GM06990 (cell line): ENCODE results near the gene DOCK7.

Experiments used
- DNase-seq: peaks from one replicate; pipeline ENCODE4 v3.0.0-alpha.2; 2011; ENCODE audit not compliant: insufficient read length; ENCODE audit errors: extremely low read depth
- H3K27me3 ChIP-seq: replicated peaks from 2 replicates; pipeline ENCODE4 v1.6.0; 2011; ENCODE audit warnings: low read length; ENCODE audit not compliant: control insufficient read depth, insufficient read depth
- H3K36me3 ChIP-seq: 2 replicates; pipeline ENCODE4 v1.5.1; 2011; ENCODE audit warnings: low read length; ENCODE audit not compliant: control insufficient read depth, insufficient read depth
- H3K4me3 ChIP-seq: replicated peaks from 2 replicates; pipeline ENCODE4 v1.5.1; 2011; ENCODE audit warnings: low read depth, mild to moderate bottlenecking, control low read depth, low read length
- TF ChIP-seq, protein P1 (sequence below): IDR thresholded peaks from 2 replicates; pipeline ENCODE4 v1.5.1; 2011; ENCODE audit warnings: low read length, control low read depth, mild to moderate bottlenecking, inconsistent platforms; ENCODE audit not compliant: insufficient read depth, poor library complexity, severe bottlenecking

The DOCK7 gene

DNA sequence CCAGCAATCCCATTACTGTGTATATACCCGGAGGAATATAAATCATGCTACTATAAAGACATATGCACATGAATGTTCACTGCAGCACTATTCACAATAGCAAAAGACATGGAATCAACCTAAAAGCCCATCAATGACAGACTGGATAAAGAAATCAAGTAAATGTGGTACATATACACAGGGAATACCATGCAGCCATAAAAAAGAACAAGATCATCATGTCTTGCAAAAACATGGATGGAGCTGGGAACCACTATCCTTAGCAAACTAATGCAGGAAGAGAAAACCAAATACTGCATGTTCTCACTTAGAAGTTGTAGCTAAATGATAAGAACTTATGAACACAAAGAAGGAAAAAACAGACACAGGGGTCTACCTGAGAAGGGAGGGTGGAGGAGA, 97.2 kb downstream of the DOCK7 start:
- no peaks in the 10 kb centered on the region for H3K36me3 ChIP-seq
- no peaks in the 10 kb centered on the region for H3K27me3 ChIP-seq
- no peak overlapping the region for H3K4me3 ChIP-seq
- DNase-seq = no peak
- TF ChIP-seq, protein P1, sequence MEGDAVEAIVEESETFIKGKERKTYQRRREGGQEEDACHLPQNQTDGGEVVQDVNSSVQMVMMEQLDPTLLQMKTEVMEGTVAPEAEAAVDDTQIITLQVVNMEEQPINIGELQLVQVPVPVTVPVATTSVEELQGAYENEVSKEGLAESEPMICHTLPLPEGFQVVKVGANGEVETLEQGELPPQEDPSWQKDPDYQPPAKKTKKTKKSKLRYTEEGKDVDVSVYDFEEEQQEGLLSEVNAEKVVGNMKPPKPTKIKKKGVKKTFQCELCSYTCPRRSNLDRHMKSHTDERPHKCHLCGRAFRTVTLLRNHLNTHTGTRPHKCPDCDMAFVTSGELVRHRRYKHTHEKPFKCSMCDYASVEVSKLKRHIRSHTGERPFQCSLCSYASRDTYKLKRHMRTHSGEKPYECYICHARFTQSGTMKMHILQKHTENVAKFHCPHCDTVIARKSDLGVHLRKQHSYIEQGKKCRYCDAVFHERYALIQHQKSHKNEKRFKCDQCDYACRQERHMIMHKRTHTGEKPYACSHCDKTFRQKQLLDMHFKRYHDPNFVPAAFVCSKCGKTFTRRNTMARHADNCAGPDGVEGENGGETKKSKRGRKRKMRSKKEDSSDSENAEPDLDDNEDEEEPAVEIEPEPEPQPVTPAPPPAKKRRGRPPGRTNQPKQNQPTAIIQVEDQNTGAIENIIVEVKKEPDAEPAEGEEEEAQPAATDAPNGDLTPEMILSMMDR = no peak

DNA sequence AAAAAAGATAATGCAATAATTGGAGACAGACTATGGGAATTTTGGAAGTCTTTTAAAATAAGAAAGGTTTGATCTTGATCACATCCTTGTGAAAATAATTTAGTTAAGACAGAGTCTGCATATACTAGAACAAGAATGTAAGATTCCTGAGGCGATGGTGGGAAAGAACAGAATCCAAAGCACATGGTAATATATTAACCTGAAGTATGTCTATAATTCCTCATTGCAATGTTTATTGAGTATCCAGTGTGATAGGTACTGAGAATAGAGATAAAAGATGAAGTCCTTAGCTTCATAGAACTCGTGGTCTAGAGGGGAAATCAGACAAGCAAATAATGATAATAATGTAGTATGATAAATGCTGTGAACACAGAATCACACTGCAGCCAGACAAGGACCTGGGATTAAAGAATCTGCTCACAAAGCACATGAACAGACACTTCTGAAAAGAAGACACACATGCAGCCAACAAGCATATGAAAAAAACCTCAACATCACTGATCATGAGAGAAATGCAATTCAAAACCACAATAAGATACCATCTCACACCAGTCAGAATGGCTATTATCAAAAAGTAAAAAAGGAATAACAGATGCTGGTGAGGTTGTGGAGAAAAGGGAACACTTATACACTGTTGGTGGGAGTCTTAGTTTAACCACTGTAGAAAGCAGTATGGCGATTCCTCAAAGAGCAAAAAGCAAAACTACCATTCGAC, 97.8 kb downstream of the DOCK7 start:
- no peak overlapping the region for H3K4me3 ChIP-seq
- TF ChIP-seq, protein P1 = no peak
- no peak for DNase-seq
- no peaks in the 10 kb centered on the region for H3K36me3 ChIP-seq
- no peaks in the 10 kb centered on the region for H3K27me3 ChIP-seq

DNA sequence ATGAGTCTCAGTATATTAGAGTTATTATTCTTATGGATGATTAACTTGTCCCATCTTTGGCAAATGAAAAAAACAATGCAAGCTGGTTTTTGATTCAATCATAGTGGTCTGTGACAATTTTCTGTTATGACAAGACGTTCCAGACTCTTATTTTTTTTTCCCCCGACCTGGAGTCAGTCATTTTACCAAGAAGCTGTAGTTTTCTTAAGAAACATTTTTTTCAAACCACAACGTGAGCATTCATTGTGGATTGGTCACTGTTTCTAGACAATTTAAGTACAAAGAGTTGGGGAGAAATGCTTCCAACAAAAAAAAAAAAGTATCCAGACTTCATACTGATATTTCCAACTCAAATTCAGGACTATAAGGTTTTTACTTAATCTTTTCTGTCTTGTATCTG, 98.9 kb downstream of the DOCK7 start:
- H3K27me3 ChIP-seq = no peaks in the 10 kb centered on the region
- H3K4me3 ChIP-seq = no peak overlapping the region
- TF ChIP-seq, protein P1 = no peak
- no peak for DNase-seq
- no peaks in the 10 kb centered on the region for H3K36me3 ChIP-seq

DNA sequence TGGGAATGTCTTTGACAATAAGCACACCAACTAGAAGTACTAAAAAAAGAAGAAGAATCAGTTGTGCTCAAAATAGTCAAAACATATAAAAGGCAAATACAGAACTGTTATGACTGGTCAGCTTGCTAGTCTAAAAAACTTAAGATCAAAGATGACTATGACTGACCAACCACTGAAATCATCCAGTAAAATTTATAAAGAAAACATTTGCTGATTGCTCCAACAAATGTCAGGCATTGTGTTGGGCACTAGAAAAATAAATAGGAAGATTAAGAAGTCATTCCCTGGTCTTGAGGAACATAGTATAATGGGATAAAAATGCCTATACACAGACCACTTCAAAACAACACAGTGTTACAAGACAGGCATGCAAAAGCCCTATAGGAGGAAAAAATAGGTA, 100.2 kb downstream of the DOCK7 start:
- H3K4me3 ChIP-seq = no peak overlapping the region
- TF ChIP-seq, protein P1 = no peak
- no peaks in the 10 kb centered on the region for H3K36me3 ChIP-seq
- DNase-seq = no peak
- H3K27me3 ChIP-seq = no peaks in the 10 kb centered on the region

DNA sequence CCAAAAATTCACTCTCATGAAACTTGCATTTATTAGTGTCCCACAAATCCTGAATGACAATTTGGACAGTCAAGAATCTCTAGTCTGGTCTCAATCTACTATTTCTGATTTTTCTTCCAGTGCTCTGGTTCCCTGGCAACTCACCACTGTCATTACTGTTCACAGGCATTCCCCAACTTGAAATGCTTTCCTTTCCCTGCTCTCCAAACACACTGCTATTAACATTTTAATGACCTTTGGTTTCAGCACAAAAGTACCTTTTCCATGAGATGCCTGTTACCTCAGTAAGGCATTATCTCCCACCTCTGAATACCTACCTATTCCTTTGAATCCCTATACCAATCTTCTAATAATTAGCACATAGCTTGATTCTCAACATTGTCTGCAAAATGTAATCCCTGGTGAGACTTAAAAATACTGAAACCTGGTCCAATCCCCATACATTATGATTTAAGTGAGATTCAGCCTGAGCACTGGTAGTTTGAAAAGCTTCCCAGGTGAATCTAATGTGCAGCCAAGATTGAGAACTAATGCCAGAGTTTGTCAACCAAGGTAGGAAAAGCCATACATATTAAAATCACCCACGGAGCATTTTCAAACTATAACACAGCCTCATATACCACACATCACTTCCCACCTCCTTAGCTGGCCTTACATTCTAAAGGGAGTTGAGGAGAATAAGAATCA, 102.6 kb downstream of the DOCK7 start:
- Histone ChIP-seq H3K36me3 (no peaks in the 10 kb centered on the region), H3K4me3 (no peak overlapping the region), H3K27me3 (no peaks in the 10 kb centered on the region)
- TF ChIP-seq, protein P1 = no peak
- no peak for DNase-seq
